ENCODE data around the gene TCF4.
A peak's percentile ranks its signal among the peaks of the same experiment; 100 is the strongest.

The TCF4 gene

GRCh38 chr18:55346961-55347740, 240.8 kb downstream of the TCF4 start:
- Histone ChIP-seq H3K79me1 (ENCODE audit: low read length) (no peaks in the 10 kb centered on the region), H3K4ac (ENCODE audit: low read depth, low read length) (no peak overlapping the region), H2BK5ac (ENCODE audit: low read depth, low read length, poor library complexity) (no peak overlapping the region), H3K4me3 (ENCODE audit: low read depth, low read length) (no peak overlapping the region), H2BK120ac (ENCODE audit: insufficient read depth, low read length, poor library complexity) (no peak overlapping the region), H3K27me3 (ENCODE audit: insufficient read depth, low read length) (no peaks in the 10 kb centered on the region), H2BK12ac (ENCODE audit: low read length) (no peak overlapping the region), H3K79me2 (ENCODE audit: control insufficient read depth, insufficient read depth, low read length, poor library complexity) (no peaks in the 10 kb centered on the region), H3K36me3 (ENCODE audit: control insufficient read depth in 1 of 2, insufficient read depth in 2 of 2, low read length in 2 of 2) (peaks cover 3% of the 10 kb centered on the region in 2 experiments), H3K9ac (ENCODE audit: low read length) (no peak overlapping the region), H3K18ac (ENCODE audit: low read length) (peak overlapping the region; percentile 5), H3K4me1 (ENCODE audit: control insufficient read depth in 1 of 2, insufficient read depth in 2 of 2, low read length in 2 of 2) (no peaks in the 10 kb centered on the region), H3K23ac (ENCODE audit: low read length) (no peak overlapping the region), H3K27ac (ENCODE audit: low read depth, low read length) (no peak overlapping the region), H2AFZ (ENCODE audit: insufficient read depth, low read length, poor library complexity) (no peak overlapping the region), H3K9me3 (ENCODE audit: insufficient read depth, low read depth, low read length) (no peaks in the 10 kb centered on the region), H4K8ac (ENCODE audit: low read depth, low read length) (no peak overlapping the region), H2AK5ac (ENCODE audit: low read length) (no peak overlapping the region), H4K12ac (ENCODE audit: low read depth, low read length) (peak overlapping the region; percentile 7), H3K4me2 (ENCODE audit: low read length) (no peak overlapping the region), H3K14ac (ENCODE audit: low read length) (no peak overlapping the region), H4K91ac (ENCODE audit: low read depth, low read length) (no peak overlapping the region)
- no CpG with 5 or more reads among the region's 16 CpGs for WGBS (ENCODE audit: extremely low coverage, insufficient coverage, insufficient read length)
- no peak for DNase-seq

GRCh38 chr18:55346387-55346786, 241.6 kb downstream of the TCF4 start:
- Histone ChIP-seq H2AK5ac (ENCODE audit: low read length) (no peak overlapping the region), H3K14ac (ENCODE audit: low read length) (no peak overlapping the region), H3K27ac (ENCODE audit: low read depth, low read length) (no peak overlapping the region), H4K91ac (ENCODE audit: low read depth, low read length) (no peak overlapping the region), H3K23ac (ENCODE audit: low read length) (no peak overlapping the region), H3K9ac (ENCODE audit: low read length) (no peak overlapping the region), H3K4me1 (ENCODE audit: control insufficient read depth in 1 of 2, insufficient read depth in 2 of 2, low read length in 2 of 2) (no peaks in the 10 kb centered on the region), H2BK120ac (ENCODE audit: insufficient read depth, low read length, poor library complexity) (no peak overlapping the region), H3K4ac (ENCODE audit: low read depth, low read length) (no peak overlapping the region), H3K4me2 (ENCODE audit: low read length) (no peak overlapping the region), H3K79me2 (ENCODE audit: control insufficient read depth, insufficient read depth, low read length, poor library complexity) (no peaks in the 10 kb centered on the region), H3K79me1 (ENCODE audit: low read length) (no peaks in the 10 kb centered on the region), H3K18ac (ENCODE audit: low read length) (no peak overlapping the region), H3K27me3 (ENCODE audit: insufficient read depth, low read length) (no peaks in the 10 kb centered on the region), H2BK12ac (ENCODE audit: low read length) (no peak overlapping the region), H4K8ac (ENCODE audit: low read depth, low read length) (no peak overlapping the region), H3K36me3 (ENCODE audit: control insufficient read depth in 1 of 2, insufficient read depth in 2 of 2, low read length in 2 of 2) (peaks cover 3% of the 10 kb centered on the region in 2 experiments), H3K4me3 (ENCODE audit: low read depth, low read length) (no peak overlapping the region), H3K9me3 (ENCODE audit: insufficient read depth, low read depth, low read length) (no peaks in the 10 kb centered on the region), H2AFZ (ENCODE audit: insufficient read depth, low read length, poor library complexity) (no peak overlapping the region), H2BK5ac (ENCODE audit: low read depth, low read length, poor library complexity) (no peak overlapping the region), H4K12ac (ENCODE audit: low read depth, low read length) (no peak overlapping the region)
- no CpG with 5 or more reads among the region's 3 CpGs for WGBS (ENCODE audit: extremely low coverage, insufficient coverage, insufficient read length)
- DNase-seq = no peak

- H3K4me3 ChIP-seq (ENCODE audit: low read depth, low read length) = no peak overlapping the region
- H4K8ac ChIP-seq (ENCODE audit: low read depth, low read length) = no peak overlapping the region
- no peak overlapping the region for H3K27ac ChIP-seq (ENCODE audit: low read depth, low read length)
Measured at GRCh38 chr18:55345103-55345950, 242.7 kb downstream of the TCF4 start.

GRCh38 chr18:55343396-55344073, 244.5 kb downstream of the TCF4 start:
- no peak overlapping the region for H2AFZ ChIP-seq (ENCODE audit: insufficient read depth, low read length, poor library complexity)
- no peak overlapping the region for H4K8ac ChIP-seq (ENCODE audit: low read depth, low read length)
- H3K27ac ChIP-seq (ENCODE audit: low read depth, low read length) = no peak overlapping the region
- no peaks in the 10 kb centered on the region for H3K27me3 ChIP-seq (ENCODE audit: insufficient read depth, low read length)
- no peak overlapping the region for H3K4ac ChIP-seq (ENCODE audit: low read depth, low read length)
- H3K4me1 ChIP-seq (ENCODE audit: control insufficient read depth in 1 of 2, insufficient read depth in 2 of 2, low read length in 2 of 2) = no peaks in the 10 kb centered on the region
- H3K18ac ChIP-seq (ENCODE audit: low read length) = no peak overlapping the region
- no peak overlapping the region for H3K14ac ChIP-seq (ENCODE audit: low read length)
- no peak overlapping the region for H2AK5ac ChIP-seq (ENCODE audit: low read length)
- no peak overlapping the region for H3K23ac ChIP-seq (ENCODE audit: low read length)
- no peaks in the 10 kb centered on the region for H3K79me1 ChIP-seq (ENCODE audit: low read length)
- H3K79me2 ChIP-seq (ENCODE audit: control insufficient read depth, insufficient read depth, low read length, poor library complexity) = no peaks in the 10 kb centered on the region
- H3K4me2 ChIP-seq (ENCODE audit: low read length) = no peak overlapping the region
- no peak overlapping the region for H3K4me3 ChIP-seq (ENCODE audit: low read depth, low read length)
- H4K12ac ChIP-seq (ENCODE audit: low read depth, low read length) = no peak overlapping the region
- H3K9ac ChIP-seq (ENCODE audit: low read length) = no peak overlapping the region
- H3K9me3 ChIP-seq (ENCODE audit: insufficient read depth, low read depth, low read length) = no peaks in the 10 kb centered on the region
- no peak overlapping the region for H4K91ac ChIP-seq (ENCODE audit: low read depth, low read length)
- H2BK5ac ChIP-seq (ENCODE audit: low read depth, low read length, poor library complexity) = no peak overlapping the region
- no CpG with 5 or more reads among the region's 3 CpGs for WGBS (ENCODE audit: extremely low coverage, insufficient coverage, insufficient read length)
- DNase-seq = peak in 1 of 2 donors; percentile 45
- peaks cover 3% of the 10 kb centered on the region in 2 experiments for H3K36me3 ChIP-seq (ENCODE audit: control insufficient read depth in 1 of 2, insufficient read depth in 2 of 2, low read length in 2 of 2)
- H2BK120ac ChIP-seq (ENCODE audit: insufficient read depth, low read length, poor library complexity) = no peak overlapping the region
- H2BK12ac ChIP-seq (ENCODE audit: low read length) = no peak overlapping the region

More at GRCh38 chr18:55345103-55345950, 242.7 kb downstream of the TCF4 start:
- Histone ChIP-seq H2BK120ac (ENCODE audit: insufficient read depth, low read length, poor library complexity) (no peak overlapping the region), H3K27me3 (ENCODE audit: insufficient read depth, low read length) (no peaks in the 10 kb centered on the region), H3K9ac (ENCODE audit: low read length) (no peak overlapping the region), H2AK5ac (ENCODE audit: low read length) (no peak overlapping the region), H3K79me2 (ENCODE audit: control insufficient read depth, insufficient read depth, low read length, poor library complexity) (no peaks in the 10 kb centered on the region), H3K18ac (ENCODE audit: low read length) (no peak overlapping the region), H3K4me1 (ENCODE audit: control insufficient read depth in 1 of 2, insufficient read depth in 2 of 2, low read length in 2 of 2) (no peaks in the 10 kb centered on the region), H3K23ac (ENCODE audit: low read length) (no peak overlapping the region), H3K36me3 (ENCODE audit: control insufficient read depth in 1 of 2, insufficient read depth in 2 of 2, low read length in 2 of 2) (peaks cover 3% of the 10 kb centered on the region in 2 experiments), H3K4ac (ENCODE audit: low read depth, low read length) (no peak overlapping the region), H4K91ac (ENCODE audit: low read depth, low read length) (no peak overlapping the region), H2AFZ (ENCODE audit: insufficient read depth, low read length, poor library complexity) (no peak overlapping the region), H2BK12ac (ENCODE audit: low read length) (no peak overlapping the region), H2BK5ac (ENCODE audit: low read depth, low read length, poor library complexity) (no peak overlapping the region), H4K12ac (ENCODE audit: low read depth, low read length) (no peak overlapping the region), H3K4me2 (ENCODE audit: low read length) (no peak overlapping the region), H3K14ac (ENCODE audit: low read length) (no peak overlapping the region), H3K79me1 (ENCODE audit: low read length) (no peaks in the 10 kb centered on the region), H3K9me3 (ENCODE audit: insufficient read depth, low read depth, low read length) (no peaks in the 10 kb centered on the region)
- WGBS (ENCODE audit: extremely low coverage, insufficient coverage, insufficient read length) = no CpG with 5 or more reads among the region's 7 CpGs
- DNase-seq = no peak

Data from trophoblast cell (in vitro differentiated cells and primary cell).